Testis (tissue), 3 donors: ENCODE data around the gene SEZ6L2. TPM values are rescaled to one million over a fixed set of nuclear protein-coding genes. Genes with fewer than 3 reads are reported as not detected.
A peak's percentile ranks its signal among the peaks of the same experiment; 100 is the strongest.

Source experiments
- DNase-seq: peaks from one replicate; pipeline ENCODE4 v3.0.0-alpha.2; 2019
- H3K27ac ChIP-seq, 2 donors: fragments of 200-600 bp; sonication (generic); one replicate each; pipeline ENCODE4 v1.5.1; 2019
- H3K27me3 ChIP-seq: fragments of 200-600 bp; sonication (generic); one replicate; pipeline ENCODE4 v1.5.1; 2019
- H3K36me3 ChIP-seq: fragments of 200-600 bp; sonication (generic); one replicate; pipeline ENCODE4 v1.5.1; 2017; ENCODE audit warnings: low read depth; ENCODE audit errors: missing control alignments
- H3K4me1 ChIP-seq: fragments of 200-600 bp; sonication (generic); one replicate; pipeline ENCODE4 v1.5.1; 2019
- H3K4me3 ChIP-seq, 2 donors: fragments of 200-600 bp; sonication (generic); one replicate each; pipeline ENCODE4 v1.5.1; 2017 to 2019
- H3K9me3 ChIP-seq: fragments of 200-600 bp; sonication (generic); one replicate; pipeline ENCODE4 v1.5.1; 2017
- CTCF ChIP-seq, 3 experiments: fragments of 450-650 bp in 2 of 3; fragments of 200-600 bp in 1 of 3; sonication (generic) in 1 of 3; IDR thresholded peaks; one replicate each; pipeline ENCODE4 v1.5.1; 2016 to 2019; ENCODE audit warnings: antibody characterized with exemption in 3 of 3, mild to moderate bottlenecking in 2 of 3, moderate library complexity in 1 of 3
- POLR2A ChIP-seq: fragments of 450-650 bp; IDR thresholded peaks from one replicate; pipeline ENCODE4 v1.6.1; 2017; ENCODE audit warnings: antibody characterized with exemption, mild to moderate bottlenecking, moderate library complexity
- WGBS, 2 donors: methylation state at CpG; one replicate each; pipeline ENCODE4 v1.1.5; 2018; 5-methylcytosine and 5-hydroxymethylcytosine counted together
- intact Hi-C: fragments of 100-400 bp; cut with DNase I; formaldehyde crosslinking; loops from one replicate; pipeline ENCODE4 v1.15.1; 2023; ENCODE audit warnings: low total_unique reads
- polyA plus RNA-seq: library from polyadenylated mRNA; stranded (reverse); fragments of 350-450 nt; fragmentation: Illumina TruSeq; extraction: RNeasy Lipid Tissue Mini Kit (QIAGEN cat#74804); gene quantifications from one replicate; pipeline ENCODE4 v1.2.3, GENCODE V29; 2014; ENCODE audit warnings: low read depth, low replicate concordance; ENCODE audit not compliant: insufficient read depth
- total RNA-seq, 2 donors: library from RNA; depleted of rRNA; stranded (reverse); fragments of >200 nt; gene quantifications; one replicate each; pipeline ENCODE4 v1.2.3, GENCODE V29; 2016

The SEZ6L2 gene
- total and polyA plus RNA-seq, 3 donors from 2014 or later: 40.9 to 57.5 (median 43.7) TPM

- no peak overlapping the region for H3K27ac ChIP-seq
- no peak for TF ChIP-seq POLR2A
- no peak for TF ChIP-seq CTCF (IDR thresholded peaks at IDR 0.05)
- intact Hi-C loops: no loop called here
- no peaks in the 10 kb centered on the region for H3K27me3 ChIP-seq
- H3K9me3 ChIP-seq: no peaks in the 10 kb centered on the region
- H3K4me1 ChIP-seq: peaks cover 5% of the 10 kb centered on the region
- no peak overlapping the region for H3K4me3 ChIP-seq
- DNase-seq: no peak
- WGBS, 2 donors: 76 to 79% methylated on average over 6 of the region's 6 CpGs
- H3K36me3 ChIP-seq: peaks cover 4% of the 10 kb centered on the region
Measured at GRCh38 chr16:29915590-29916247, 16.4 kb upstream of the SEZ6L2 start.

GRCh38 chr16:29913514-29913913, 14.2 kb upstream of the SEZ6L2 start:
- no peak for DNase-seq
- WGBS, 2 donors: 95 to 96% methylated on average over 8 of the region's 8 CpGs
- Histone ChIP-seq H3K9me3 (no peaks in the 10 kb centered on the region), H3K27me3 (no peaks in the 10 kb centered on the region), H3K4me1 (no peaks in the 10 kb centered on the region), H3K4me3 (no peak overlapping the region), H3K27ac (no peak overlapping the region), H3K36me3 (peaks cover 4% of the 10 kb centered on the region)
- intact Hi-C loops: no loop called here
- no peak for TF ChIP-seq CTCF (IDR thresholded peaks at IDR 0.05)

GRCh38 chr16:29912087-29912486, 12.7 kb upstream of the SEZ6L2 start:
- intact Hi-C loops: no loop called here
- no peak overlapping the region for H3K27ac ChIP-seq
- peak; percentile 49 for DNase-seq
- H3K27me3 ChIP-seq: no peaks in the 10 kb centered on the region
- H3K9me3 ChIP-seq: no peaks in the 10 kb centered on the region
- WGBS, 2 donors: 64 to 76% methylated on average over 10 to 11 of the region's 11 CpGs
- H3K4me1 ChIP-seq: no peaks in the 10 kb centered on the region
- H3K4me3 ChIP-seq: no peak overlapping the region
- TF ChIP-seq CTCF (IDR thresholded peaks at IDR 0.05): no peak
- no peak for TF ChIP-seq POLR2A
- H3K36me3 ChIP-seq: peaks cover under 1% of the 10 kb centered on the region

GRCh38 chr16:29911676-29912010, 12.3 kb upstream of the SEZ6L2 start:
- no peak overlapping the region for H3K4me3 ChIP-seq
- no peaks in the 10 kb centered on the region for H3K4me1 ChIP-seq
- H3K36me3 ChIP-seq: no peaks in the 10 kb centered on the region
- 60 to 75% methylated on average over 14 to 15 of the region's 15 CpGs for WGBS, 2 donors
- intact Hi-C loops: no loop called here
- no peak for TF ChIP-seq POLR2A
- no peak for TF ChIP-seq CTCF (IDR thresholded peaks at IDR 0.05)
- no peak overlapping the region for H3K27ac ChIP-seq
- H3K9me3 ChIP-seq: no peaks in the 10 kb centered on the region
- no peaks in the 10 kb centered on the region for H3K27me3 ChIP-seq
- DNase-seq: no peak
